GM12872 (cell line): ENCODE results near the gene IL3RA.

ENCODE experiments used
- TF ChIP-seq, protein P1 (sequence below): IDR thresholded peaks from 3 replicates; pipeline ENCODE4 v1.5.1; 2011; ENCODE audit warnings: low read depth, mild to moderate bottlenecking, low read length, moderate library complexity; ENCODE audit not compliant: insufficient read depth

The IL3RA gene

DNA sequence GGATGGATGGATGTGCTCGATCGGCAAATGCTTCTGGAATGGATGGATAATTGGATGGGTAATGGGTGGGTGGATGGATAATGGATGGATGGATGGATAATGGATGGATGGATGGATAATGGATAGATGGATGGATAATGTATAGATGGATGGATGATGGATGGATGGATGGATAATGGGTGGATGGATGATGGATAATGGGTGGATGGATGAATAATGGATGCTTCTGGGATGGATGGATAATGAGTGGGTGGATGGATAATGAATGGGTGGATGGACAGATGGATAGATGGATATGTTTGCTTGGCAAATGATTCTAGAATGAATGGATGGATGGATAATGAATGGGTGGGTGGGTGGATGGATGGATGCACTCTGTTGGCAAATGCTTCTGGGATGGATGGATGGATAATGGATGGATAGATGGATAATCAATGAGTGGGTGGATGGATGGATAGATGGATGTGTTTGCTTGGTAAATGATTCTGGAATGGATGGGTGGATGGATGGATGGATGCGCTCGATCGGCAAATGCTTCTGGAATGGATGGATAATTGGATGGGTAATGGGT, 59.1 kb downstream of the IL3RA start:
- TF ChIP-seq, protein P1, sequence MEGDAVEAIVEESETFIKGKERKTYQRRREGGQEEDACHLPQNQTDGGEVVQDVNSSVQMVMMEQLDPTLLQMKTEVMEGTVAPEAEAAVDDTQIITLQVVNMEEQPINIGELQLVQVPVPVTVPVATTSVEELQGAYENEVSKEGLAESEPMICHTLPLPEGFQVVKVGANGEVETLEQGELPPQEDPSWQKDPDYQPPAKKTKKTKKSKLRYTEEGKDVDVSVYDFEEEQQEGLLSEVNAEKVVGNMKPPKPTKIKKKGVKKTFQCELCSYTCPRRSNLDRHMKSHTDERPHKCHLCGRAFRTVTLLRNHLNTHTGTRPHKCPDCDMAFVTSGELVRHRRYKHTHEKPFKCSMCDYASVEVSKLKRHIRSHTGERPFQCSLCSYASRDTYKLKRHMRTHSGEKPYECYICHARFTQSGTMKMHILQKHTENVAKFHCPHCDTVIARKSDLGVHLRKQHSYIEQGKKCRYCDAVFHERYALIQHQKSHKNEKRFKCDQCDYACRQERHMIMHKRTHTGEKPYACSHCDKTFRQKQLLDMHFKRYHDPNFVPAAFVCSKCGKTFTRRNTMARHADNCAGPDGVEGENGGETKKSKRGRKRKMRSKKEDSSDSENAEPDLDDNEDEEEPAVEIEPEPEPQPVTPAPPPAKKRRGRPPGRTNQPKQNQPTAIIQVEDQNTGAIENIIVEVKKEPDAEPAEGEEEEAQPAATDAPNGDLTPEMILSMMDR: no peak

DNA sequence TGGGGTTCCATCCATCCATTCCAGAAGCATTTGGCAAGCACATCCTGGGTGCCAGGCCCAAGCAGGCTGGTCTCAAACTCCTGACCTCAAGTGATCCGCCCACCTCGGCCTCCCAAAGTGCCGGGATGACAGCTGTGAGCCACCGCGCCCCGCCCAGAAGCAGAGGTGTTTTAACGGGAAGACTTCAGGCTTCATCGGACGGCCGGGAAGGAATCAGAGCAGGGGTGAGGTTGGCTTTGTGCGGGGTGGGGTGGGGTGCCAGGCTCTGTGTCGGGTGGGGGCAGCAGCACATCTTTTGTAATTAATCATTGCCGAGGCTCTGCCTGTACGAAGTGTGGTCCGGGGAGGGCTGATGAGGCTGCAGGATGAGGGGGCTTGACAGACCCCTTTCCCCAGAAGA, 60.4 kb downstream of the IL3RA start:
- TF ChIP-seq, protein P1: no peak

DNA sequence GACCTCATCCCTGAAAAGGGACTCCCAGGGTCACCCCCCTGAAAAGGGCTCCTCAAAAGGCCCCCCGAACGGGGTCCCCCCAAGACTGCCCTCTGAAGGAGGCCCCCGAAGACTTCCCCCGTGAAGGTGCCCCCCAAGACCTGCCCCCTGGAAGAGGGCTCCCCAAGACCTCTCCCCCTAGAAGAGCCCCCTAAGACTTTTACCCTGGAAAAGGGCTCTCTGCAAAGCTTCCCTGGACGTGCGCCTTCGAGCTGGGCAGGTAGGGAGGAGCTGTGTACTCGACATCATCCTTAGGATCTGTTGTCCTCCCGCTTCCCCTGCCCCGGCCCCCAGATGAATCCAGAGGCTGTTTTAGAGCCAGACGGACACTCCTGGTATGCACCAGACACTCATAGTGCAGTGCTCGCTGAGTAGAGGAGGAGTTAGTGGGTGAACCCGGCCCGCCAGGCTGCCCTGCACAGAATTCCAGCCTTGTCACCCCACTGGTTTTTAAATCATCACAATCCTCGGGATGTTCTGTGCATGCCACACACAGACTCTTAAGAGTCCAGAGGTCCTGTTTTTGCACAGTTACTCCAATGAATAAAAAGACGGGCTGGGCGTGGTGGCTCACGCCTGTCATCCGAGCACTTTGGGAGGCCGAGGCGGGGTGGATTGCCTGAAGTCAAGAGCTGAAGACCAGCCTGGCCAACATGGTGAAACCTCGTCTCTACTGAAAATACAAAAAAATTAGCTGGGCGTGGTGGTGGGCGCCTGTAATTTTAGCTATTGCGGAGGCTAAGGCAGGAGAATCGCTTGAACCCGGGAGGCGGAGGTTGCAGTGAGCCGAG, 61.1 kb downstream of the IL3RA start:
- TF ChIP-seq, protein P1: no peak

DNA sequence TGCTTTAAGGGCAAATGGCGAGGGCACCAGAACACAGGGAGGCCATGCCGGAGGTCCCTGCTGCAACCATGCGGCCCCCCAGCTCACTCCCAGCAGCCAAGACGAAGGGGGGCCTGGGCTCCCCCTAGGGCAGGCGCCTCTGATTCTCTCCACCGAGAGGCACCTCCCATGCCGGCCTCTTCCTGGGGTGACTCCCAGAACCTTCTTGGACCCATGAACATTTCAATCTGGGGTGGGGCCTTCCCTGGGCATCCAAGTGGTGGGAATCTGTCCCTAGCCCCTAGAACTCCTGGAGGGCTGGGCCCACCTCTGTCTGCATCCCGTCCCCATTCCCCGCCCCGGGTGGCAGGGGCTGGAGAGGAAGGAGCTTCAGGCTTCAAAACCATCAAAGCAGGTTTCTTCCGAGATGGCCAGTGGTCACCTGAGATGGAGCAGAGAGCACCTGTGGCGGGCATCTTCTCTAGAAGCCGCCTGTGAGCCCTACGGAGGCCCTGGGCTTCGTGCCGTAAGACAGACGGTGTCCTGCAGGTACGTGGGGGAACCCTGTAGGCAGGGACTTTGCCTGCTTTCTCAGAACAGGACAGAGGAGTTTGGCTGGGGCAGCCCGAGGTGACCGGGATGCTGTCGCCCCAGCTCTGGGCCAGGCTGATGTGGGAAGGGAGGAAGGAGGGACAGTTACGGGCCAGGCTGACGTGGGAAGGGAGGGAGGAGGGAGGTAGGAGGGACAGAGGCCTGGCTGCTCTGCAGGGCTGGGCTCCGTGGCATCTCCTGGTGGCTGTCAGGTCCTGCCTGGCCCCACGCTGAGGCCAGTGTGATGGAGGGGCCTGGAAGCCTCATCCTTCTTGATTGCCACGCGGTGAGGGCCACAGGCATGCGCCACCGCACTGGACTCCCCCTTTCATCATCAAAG, 62.1 kb downstream of the IL3RA start:
- TF ChIP-seq, protein P1: no peak

DNA sequence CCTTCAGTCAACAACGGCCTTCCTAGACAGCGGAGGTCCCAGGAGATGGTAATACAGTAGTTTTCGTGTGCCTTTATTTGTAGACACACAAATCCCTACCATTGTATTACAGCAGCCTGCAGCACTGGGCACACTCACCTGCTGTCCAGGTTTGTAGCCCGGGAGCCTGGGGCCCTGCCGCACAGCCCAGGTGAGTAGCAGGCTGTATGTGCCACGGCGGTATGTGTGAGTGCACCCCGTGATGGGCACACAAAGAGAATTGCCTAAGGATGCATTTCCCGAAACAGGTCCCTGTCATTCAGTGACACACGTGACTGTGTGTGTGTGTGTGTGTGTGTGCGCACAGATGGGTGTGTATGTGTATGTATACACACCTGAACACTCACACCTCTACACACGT, 63.5 kb downstream of the IL3RA start:
- TF ChIP-seq, protein P1: no peak

DNA sequence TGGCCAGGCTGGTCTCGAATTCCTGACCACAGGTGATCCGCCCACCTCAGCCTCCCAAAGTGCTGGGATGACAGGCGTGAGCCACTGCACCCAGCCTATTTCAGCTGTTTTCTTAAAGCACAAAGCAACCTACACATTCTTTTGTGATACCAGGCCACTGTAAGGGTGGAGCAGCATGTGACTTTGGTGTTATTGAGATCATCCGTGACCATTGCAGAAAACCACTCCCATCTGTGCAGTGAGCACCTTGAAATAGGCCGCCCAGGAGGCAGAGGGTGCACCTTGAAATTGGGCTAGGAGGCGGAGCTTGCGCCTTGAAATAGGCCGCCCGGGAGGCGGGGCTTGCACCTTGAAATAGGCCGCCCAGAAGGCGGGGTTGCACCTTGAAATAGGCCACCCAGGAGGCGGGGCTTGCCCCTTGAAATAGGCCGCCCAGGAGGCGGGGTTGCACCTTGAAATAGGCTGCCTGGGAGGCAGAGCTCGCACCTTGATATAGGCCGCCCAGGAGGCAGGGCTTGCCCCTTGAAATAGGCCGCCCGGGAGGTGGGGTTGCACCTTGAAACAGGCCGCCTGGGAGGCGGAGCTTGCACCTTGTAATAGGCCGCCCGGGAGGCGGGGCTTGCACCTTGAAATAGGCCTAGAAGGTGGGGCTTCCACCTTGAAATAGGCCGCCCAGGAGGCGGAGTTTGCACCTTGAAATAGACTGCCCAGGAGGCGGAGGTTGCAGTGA, 64.3 kb downstream of the IL3RA start:
- TF ChIP-seq, protein P1: no peak
